Mesenchymal stem cell (in vitro differentiated cells and primary cell): Measurements from ENCODE around the gene TMEM63A.

ENCODE experiments used
- DNase-seq: peaks from one replicate; pipeline ENCODE4 v3.0.0-alpha.2; 2013
- H2AFZ ChIP-seq: one replicate; pipeline ENCODE4 v1.6.1; 2013; ENCODE audit warnings: low read depth, mild to moderate bottlenecking, control low read depth, inconsistent platforms, low read length, moderate library complexity
- H2AK5ac ChIP-seq: 2 replicates; pipeline ENCODE4 v1.6.1; 2013; ENCODE audit warnings: low read length, moderate library complexity, mild to moderate bottlenecking, inconsistent platforms; ENCODE audit not compliant: severe bottlenecking
- H2BK120ac ChIP-seq: one replicate; pipeline ENCODE4 v1.6.1; 2013; ENCODE audit warnings: low read depth, mild to moderate bottlenecking, inconsistent platforms, low read length, moderate library complexity
- H2BK12ac ChIP-seq, 2 experiments: one replicate each; pipeline ENCODE4 v1.6.1; 2013; ENCODE audit warnings: inconsistent platforms in 2 of 2, low read length in 2 of 2, mild to moderate bottlenecking in 2 of 2, moderate library complexity in 2 of 2, control low read depth in 1 of 2
- H2BK15ac ChIP-seq: one replicate; pipeline ENCODE4 v1.6.1; 2013; ENCODE audit warnings: mild to moderate bottlenecking, low read depth, inconsistent platforms; ENCODE audit not compliant: poor library complexity, severe bottlenecking
- H2BK5ac ChIP-seq: 2 replicates; pipeline ENCODE4 v1.6.1; 2013; ENCODE audit warnings: low read depth, mild to moderate bottlenecking, low read length, control low read depth, inconsistent platforms; ENCODE audit not compliant: poor library complexity, severe bottlenecking
- H3K14ac ChIP-seq, 2 experiments: one replicate each; pipeline ENCODE4 v1.6.1; 2013; ENCODE audit warnings: inconsistent platforms in 2 of 2, low read length in 2 of 2, control low read depth in 1 of 2, mild to moderate bottlenecking in 1 of 2, moderate library complexity in 1 of 2
- H3K18ac ChIP-seq, 2 experiments: one replicate each; pipeline ENCODE4 v1.6.1; 2013; ENCODE audit warnings: inconsistent platforms in 2 of 2, low read length in 2 of 2, control low read depth in 1 of 2, low read depth in 1 of 2, mild to moderate bottlenecking in 1 of 2
- H3K23ac ChIP-seq, 2 experiments: one replicate each; pipeline ENCODE4 v1.6.1; 2013; ENCODE audit warnings: inconsistent platforms in 2 of 2, low read length in 2 of 2, mild to moderate bottlenecking in 2 of 2, moderate library complexity in 2 of 2, control low read depth in 1 of 2
- H3K27ac ChIP-seq: 2 replicates; pipeline ENCODE4 v1.5.1; 2013; ENCODE audit warnings: mild to moderate bottlenecking, moderate library complexity, low read length, control low read depth, inconsistent platforms; ENCODE audit not compliant: poor library complexity, severe bottlenecking
- H3K27me3 ChIP-seq, 2 experiments: 2 replicates each; pipeline versions ENCODE4 v1.6.1 to v1.7.0; 2013; ENCODE audit warnings: low read length in 2 of 2, mild to moderate bottlenecking in 2 of 2, moderate library complexity in 2 of 2, control low read depth in 1 of 2, inconsistent platforms in 1 of 2; ENCODE audit not compliant: control insufficient read depth in 1 of 2, insufficient read depth in 1 of 2
- H3K36me3 ChIP-seq, 2 experiments: 2 replicates each; pipeline versions ENCODE4 v1.6.1 to v1.7.0; 2013; ENCODE audit warnings: low read length in 2 of 2, control low read depth in 1 of 2, inconsistent platforms in 1 of 2, low read depth in 1 of 2, mild to moderate bottlenecking in 1 of 2; ENCODE audit not compliant: insufficient read depth in 2 of 2, control insufficient read depth in 1 of 2
- H3K4ac ChIP-seq, 2 experiments: one replicate each; pipeline ENCODE4 v1.6.1; 2013; ENCODE audit warnings: inconsistent platforms in 2 of 2, low read length in 2 of 2, mild to moderate bottlenecking in 2 of 2, moderate library complexity in 2 of 2, control low read depth in 1 of 2, low read depth in 1 of 2
- H3K4me1 ChIP-seq: 2 replicates; pipeline ENCODE4 v1.6.1; 2013; ENCODE audit warnings: low read depth, low read length, control low read depth; ENCODE audit not compliant: control insufficient read depth, insufficient read depth
- H3K4me2 ChIP-seq: 2 replicates; pipeline ENCODE4 v1.6.1; 2013; ENCODE audit warnings: low read length, mild to moderate bottlenecking, inconsistent platforms; ENCODE audit not compliant: poor library complexity, severe bottlenecking
- H3K4me3 ChIP-seq, 2 experiments: 2 replicates each; pipeline versions ENCODE4 v1.5.1 to v1.7.0; 2013; ENCODE audit warnings: low read length in 2 of 2, mild to moderate bottlenecking in 2 of 2, control low read depth in 1 of 2, low read depth in 1 of 2; ENCODE audit not compliant: insufficient read depth in 1 of 2
- H3K79me1 ChIP-seq: replicated peaks from 2 replicates; pipeline ENCODE4 v1.6.1; 2013; ENCODE audit warnings: mild to moderate bottlenecking, control low read depth, low read length, inconsistent platforms; ENCODE audit not compliant: poor library complexity, severe bottlenecking
- H3K9ac ChIP-seq: 2 replicates; pipeline ENCODE4 v1.7.0; 2013; ENCODE audit warnings: mild to moderate bottlenecking, low read length, moderate library complexity
- H3K9me3 ChIP-seq: 2 replicates; pipeline ENCODE4 v1.7.0; 2013; ENCODE audit warnings: mild to moderate bottlenecking, low read length; ENCODE audit not compliant: control insufficient read depth
- H4K8ac ChIP-seq: one replicate; pipeline ENCODE4 v1.6.1; 2013; ENCODE audit warnings: inconsistent platforms, mild to moderate bottlenecking, low read length, moderate library complexity
- H4K91ac ChIP-seq: one replicate; pipeline ENCODE4 v1.6.1; 2013; ENCODE audit warnings: mild to moderate bottlenecking, low read length, inconsistent platforms
- WGBS: methylation state at CpG from one replicate; pipeline ENCODE4 v1.1.7; 2013; ENCODE audit warnings: mixed read lengths; 5-methylcytosine and 5-hydroxymethylcytosine counted together

The TMEM63A gene

DNA sequence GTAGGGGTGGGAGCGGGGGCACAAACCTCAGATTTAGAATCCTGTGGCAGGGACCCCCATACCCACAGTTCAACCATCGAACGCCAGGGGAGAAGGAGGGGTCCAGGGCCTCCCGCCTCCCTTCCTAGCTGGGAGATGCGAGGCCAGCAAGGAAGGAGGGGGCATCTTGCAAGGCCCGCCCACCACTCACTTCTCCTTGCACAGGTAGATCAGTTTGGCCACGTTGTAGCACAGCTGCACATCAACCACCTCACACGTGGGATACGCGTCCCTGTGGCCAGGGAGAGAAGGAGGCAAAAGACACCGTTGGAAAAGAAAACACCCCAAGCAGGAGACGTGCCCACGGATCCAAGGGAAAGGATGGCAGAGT lies 19.6 kb downstream of the TMEM63A start:
- Histone ChIP-seq H4K91ac (no peak overlapping the region), H3K4ac (no peak overlapping the region), H4K8ac (no peak overlapping the region), H3K9me3 (no peaks in the 10 kb centered on the region), H3K14ac (no peak overlapping the region), H2BK120ac (no peak overlapping the region), H2BK15ac (no peak overlapping the region), H3K23ac (no peak overlapping the region), H3K4me1 (peaks cover 21% of the 10 kb centered on the region), H2AK5ac (no peak overlapping the region), H2BK5ac (no peak overlapping the region), H3K27ac (no peak overlapping the region), H2BK12ac (no peak overlapping the region), H3K79me1 (no peaks in the 10 kb centered on the region), H3K4me3 (no peak overlapping the region), H3K27me3 (no peaks in the 10 kb centered on the region), H3K36me3 (peaks cover 52 to 83% of the 10 kb centered on the region in 2 experiments), H2AFZ (no peak overlapping the region), H3K18ac (no peak overlapping the region), H3K9ac (no peak overlapping the region), H3K4me2 (no peak overlapping the region)
- 96% methylated on average over 10 of the region's 13 CpGs for WGBS
- DNase-seq, result no peak

DNA sequence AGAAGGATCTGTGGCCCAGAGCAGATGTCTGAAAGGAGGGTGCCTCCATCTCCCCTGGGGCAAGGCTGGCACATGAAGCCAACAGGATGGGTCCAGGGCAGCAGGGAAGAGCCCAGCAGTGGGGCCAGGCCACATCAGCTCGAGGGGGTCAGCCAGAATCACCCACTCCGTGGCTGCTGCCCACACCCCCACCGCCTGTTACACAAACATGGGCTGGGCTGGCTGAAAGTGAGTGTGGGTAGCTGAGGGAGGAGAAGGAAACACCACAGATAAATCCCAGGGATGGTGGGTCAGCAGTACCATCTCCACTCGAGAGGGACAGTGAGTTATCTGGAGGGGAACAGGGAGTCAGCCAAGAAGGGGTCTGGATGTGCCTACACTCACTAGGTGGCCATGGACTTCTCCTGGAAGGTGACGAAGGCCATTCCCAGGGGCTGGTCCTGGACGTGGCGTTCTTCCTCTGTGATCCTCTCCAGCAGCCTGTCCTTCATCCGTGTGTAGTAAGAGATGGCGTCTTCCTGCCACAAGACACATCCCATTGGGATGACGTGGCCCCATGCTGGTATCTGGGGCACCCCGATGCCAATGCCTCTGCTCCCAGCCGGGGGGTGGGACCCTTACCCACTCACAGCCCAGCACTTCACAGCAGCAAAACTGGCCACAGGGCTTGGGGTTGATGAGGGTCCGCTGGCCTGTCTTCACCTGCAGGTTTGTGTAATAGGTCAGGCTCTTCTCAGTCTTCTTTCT lies 20.2 kb downstream of the TMEM63A start:
- 95% methylated on average over 13 of the region's 13 CpGs for WGBS
- H3K27me3 ChIP-seq, result no peaks in the 10 kb centered on the region
- H3K36me3 ChIP-seq, result peaks cover 51 to 82% of the 10 kb centered on the region in 2 experiments
- no peak overlapping the region for H3K18ac ChIP-seq
- H3K14ac ChIP-seq, result peak overlapping the region in 1 of 2 experiments; percentile 21
- no peak overlapping the region for H3K23ac ChIP-seq
- no peak overlapping the region for H4K91ac ChIP-seq
- DNase-seq, result no peak
- no peak overlapping the region for H3K27ac ChIP-seq
- H3K4ac ChIP-seq, result no peak overlapping the region
- H2AK5ac ChIP-seq, result no peak overlapping the region
- H2BK12ac ChIP-seq, result no peak overlapping the region
- no peak overlapping the region for H2AFZ ChIP-seq
- no peak overlapping the region for H3K4me2 ChIP-seq
- H2BK5ac ChIP-seq, result no peak overlapping the region
- H3K9me3 ChIP-seq, result no peaks in the 10 kb centered on the region
- H3K9ac ChIP-seq, result no peak overlapping the region
- H4K8ac ChIP-seq, result no peak overlapping the region
- H3K4me1 ChIP-seq, result peaks cover 21% of the 10 kb centered on the region
- no peak overlapping the region for H3K4me3 ChIP-seq
- H2BK120ac ChIP-seq, result no peak overlapping the region
- H3K79me1 ChIP-seq, result no peaks in the 10 kb centered on the region
- no peak overlapping the region for H2BK15ac ChIP-seq

DNA sequence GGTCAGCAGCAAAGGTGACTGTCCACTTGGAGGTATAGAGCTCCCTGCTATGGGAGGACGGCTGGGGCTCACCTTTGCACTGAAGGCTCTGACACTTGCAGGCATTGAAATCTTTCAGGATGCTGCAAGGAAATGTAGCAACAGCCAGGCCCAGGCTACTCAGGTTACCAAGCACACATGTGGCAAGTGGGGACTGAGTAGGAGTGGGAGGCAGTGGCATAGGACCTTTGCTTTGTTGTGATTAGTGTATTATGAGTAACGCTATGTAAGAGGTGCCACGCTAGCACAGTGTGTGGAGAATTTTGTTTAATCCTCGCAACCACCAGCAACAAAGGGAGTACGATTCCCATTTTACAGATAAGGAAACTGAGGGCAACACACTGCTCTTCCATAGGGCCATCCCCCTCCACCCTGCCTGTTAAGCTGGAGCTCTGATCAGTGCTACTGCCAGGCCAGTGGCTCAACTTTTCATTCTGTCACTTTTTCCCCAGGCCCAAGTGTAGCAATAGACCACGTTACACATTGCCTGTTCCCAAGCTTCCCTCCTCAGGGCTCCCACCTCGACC lies 21.2 kb downstream of the TMEM63A start:
- H3K18ac ChIP-seq, result no peak overlapping the region
- no peak overlapping the region for H2BK120ac ChIP-seq
- H3K9ac ChIP-seq, result no peak overlapping the region
- H3K4me3 ChIP-seq, result no peak overlapping the region
- no peak overlapping the region for H2BK12ac ChIP-seq
- H3K4ac ChIP-seq, result no peak overlapping the region
- peaks cover 48 to 82% of the 10 kb centered on the region in 2 experiments for H3K36me3 ChIP-seq
- H3K27me3 ChIP-seq, result no peaks in the 10 kb centered on the region
- no peak overlapping the region for H3K4me2 ChIP-seq
- no peak for DNase-seq
- no peak overlapping the region for H4K8ac ChIP-seq
- no peak overlapping the region for H2AK5ac ChIP-seq
- H3K23ac ChIP-seq, result no peak overlapping the region
- no peak overlapping the region for H3K27ac ChIP-seq
- H3K79me1 ChIP-seq, result no peaks in the 10 kb centered on the region
- H3K9me3 ChIP-seq, result no peaks in the 10 kb centered on the region
- H3K4me1 ChIP-seq, result peaks cover 15% of the 10 kb centered on the region
- no peak overlapping the region for H2BK15ac ChIP-seq
- WGBS, result 96% methylated on average over 7 of the region's 7 CpGs
- no peak overlapping the region for H2AFZ ChIP-seq
- no peak overlapping the region for H4K91ac ChIP-seq
- H3K14ac ChIP-seq, result no peak overlapping the region
- H2BK5ac ChIP-seq, result no peak overlapping the region

DNA sequence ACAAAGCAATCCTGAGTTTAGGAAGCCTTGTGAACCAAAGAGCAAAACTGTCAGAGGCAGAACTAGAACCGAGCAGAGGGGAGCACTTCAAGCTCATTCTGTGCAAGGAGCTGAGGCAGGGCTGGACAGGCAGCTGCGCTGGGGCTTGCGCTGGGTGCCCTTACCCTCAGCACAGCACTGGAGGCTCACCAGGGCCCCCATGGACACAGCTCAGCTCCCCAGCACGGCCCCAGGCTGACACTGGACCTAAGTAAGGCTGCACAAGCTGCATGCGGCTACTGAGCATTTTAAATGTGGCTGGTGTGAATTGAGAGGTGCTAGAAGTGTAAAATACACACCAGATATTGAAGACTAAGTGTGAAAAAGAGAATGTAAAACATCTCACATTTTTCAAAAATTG lies 22.1 kb downstream of the TMEM63A start:
- no peak overlapping the region for H3K27ac ChIP-seq
- no peak for DNase-seq
- no peak overlapping the region for H3K4ac ChIP-seq
- no peak overlapping the region for H2AK5ac ChIP-seq
- peaks cover 7% of the 10 kb centered on the region for H3K4me1 ChIP-seq
- no peaks in the 10 kb centered on the region for H3K27me3 ChIP-seq
- H3K9ac ChIP-seq, result no peak overlapping the region
- H3K4me2 ChIP-seq, result no peak overlapping the region
- H2BK120ac ChIP-seq, result no peak overlapping the region
- H3K36me3 ChIP-seq, result peaks cover 40 to 81% of the 10 kb centered on the region in 2 experiments
- no peak overlapping the region for H3K23ac ChIP-seq
- H2BK12ac ChIP-seq, result no peak overlapping the region
- H2BK5ac ChIP-seq, result no peak overlapping the region
- H3K4me3 ChIP-seq, result no peak overlapping the region
- H4K91ac ChIP-seq, result no peak overlapping the region
- H3K79me1 ChIP-seq, result no peaks in the 10 kb centered on the region
- no peak overlapping the region for H3K14ac ChIP-seq
- H2BK15ac ChIP-seq, result no peak overlapping the region
- H4K8ac ChIP-seq, result no peak overlapping the region
- no peak overlapping the region for H3K18ac ChIP-seq
- H3K9me3 ChIP-seq, result no peaks in the 10 kb centered on the region
- WGBS, result 96% methylated on average over 5 of the region's 5 CpGs
- H2AFZ ChIP-seq, result no peak overlapping the region
